GM19468 (cell line): Measurements from ENCODE around the gene TNK1.

Source experiments
- ATAC-seq: cut with Tn5 transposase; IDR thresholded peaks from one replicate; pipeline ENCODE4 v1.9.1; 2021; ENCODE audit warnings: mild to moderate bottlenecking, moderate library complexity, moderate number of reproducible peaks; ENCODE audit not compliant: unreplicated experiment; ENCODE audit errors: extremely low read depth

The TNK1 gene

DNA sequence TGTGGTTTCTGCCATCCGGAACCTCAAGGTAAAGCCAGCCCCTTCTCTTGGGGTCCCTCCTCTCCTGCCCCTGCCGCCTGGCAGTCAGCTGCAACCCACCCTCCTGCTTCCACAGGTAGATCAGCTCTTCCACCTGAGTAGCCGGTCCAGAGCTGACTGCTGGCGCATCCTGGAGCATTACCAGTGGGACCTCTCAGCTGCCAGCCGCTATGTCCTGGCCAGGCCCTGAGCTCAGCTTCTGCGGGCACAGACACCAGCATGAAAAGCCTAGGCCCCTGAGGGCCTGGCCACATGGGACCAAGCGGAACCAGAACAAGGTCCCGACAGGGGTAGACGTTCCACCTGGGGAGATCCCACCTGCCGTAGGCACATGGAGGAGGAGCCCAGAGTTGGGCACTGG, 8.0 kb downstream of the TNK1 start:
- ATAC-seq = no peak

DNA sequence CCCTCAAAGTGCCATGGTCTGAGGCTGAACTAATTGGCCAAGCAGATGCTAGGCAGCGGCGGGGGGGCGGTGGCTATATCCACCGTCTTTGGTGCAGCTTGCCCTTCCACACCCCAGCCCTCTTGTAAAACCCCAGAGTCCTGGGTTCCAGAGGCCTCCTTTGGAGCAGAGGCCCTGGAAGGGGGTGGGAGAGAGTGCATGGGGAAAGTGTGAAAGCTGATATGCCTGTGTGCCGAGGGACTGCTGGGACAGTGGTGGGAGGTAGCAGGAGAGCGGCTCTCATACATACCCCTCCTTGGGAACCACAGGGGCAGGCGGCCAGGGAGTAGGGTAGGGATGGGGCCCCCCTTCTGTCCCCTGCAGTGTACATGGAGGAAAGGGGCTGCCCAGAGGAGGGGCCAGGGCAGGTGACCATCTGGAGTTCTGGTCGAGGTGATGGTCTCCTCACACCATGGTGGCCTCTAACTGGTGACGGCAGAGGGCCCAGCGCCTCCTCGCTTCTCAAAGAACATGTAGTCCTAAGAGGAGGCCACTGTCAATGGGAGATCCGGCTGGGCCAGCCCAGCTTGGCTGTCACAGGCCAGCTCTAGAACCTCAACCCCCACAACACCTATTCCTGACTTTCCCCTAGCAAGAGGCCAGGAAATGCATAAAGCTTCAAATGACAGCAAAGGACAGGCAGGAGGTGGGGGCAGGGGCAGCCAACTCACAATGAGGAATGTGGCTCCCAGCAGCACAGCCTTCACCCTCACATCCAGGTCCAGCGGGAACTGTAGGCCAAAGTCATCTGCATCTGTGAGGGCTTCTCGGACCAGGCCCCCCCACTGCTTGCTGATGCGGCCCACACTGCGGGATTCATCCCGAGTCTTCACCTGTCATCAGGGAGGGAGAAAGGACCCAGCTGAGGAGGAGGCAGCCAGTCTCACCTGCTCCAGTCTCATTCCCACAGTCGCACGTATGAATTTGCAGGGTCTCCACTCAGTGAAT, 9.3 kb downstream of the TNK1 start:
- no peak for ATAC-seq

DNA sequence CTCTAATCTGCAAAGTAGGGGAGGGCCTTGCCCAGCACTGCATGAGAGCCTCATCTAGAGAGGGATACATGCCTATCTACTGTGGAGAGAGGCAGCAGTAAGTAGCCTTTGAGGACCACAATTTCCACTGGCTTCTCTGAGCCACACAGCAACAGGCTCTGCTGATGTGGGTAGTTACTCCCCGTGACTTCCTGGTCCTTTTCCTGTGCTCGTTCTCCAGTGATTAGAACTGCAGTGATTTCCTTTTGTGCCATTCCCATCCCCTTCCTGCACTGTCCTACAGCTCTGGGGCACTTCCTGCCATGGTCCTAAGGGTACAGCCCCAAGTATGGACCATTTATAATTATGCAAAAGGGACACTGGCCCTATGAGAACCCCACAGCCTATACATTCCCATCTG, 10.4 kb downstream of the TNK1 start:
- ATAC-seq = no peak

DNA sequence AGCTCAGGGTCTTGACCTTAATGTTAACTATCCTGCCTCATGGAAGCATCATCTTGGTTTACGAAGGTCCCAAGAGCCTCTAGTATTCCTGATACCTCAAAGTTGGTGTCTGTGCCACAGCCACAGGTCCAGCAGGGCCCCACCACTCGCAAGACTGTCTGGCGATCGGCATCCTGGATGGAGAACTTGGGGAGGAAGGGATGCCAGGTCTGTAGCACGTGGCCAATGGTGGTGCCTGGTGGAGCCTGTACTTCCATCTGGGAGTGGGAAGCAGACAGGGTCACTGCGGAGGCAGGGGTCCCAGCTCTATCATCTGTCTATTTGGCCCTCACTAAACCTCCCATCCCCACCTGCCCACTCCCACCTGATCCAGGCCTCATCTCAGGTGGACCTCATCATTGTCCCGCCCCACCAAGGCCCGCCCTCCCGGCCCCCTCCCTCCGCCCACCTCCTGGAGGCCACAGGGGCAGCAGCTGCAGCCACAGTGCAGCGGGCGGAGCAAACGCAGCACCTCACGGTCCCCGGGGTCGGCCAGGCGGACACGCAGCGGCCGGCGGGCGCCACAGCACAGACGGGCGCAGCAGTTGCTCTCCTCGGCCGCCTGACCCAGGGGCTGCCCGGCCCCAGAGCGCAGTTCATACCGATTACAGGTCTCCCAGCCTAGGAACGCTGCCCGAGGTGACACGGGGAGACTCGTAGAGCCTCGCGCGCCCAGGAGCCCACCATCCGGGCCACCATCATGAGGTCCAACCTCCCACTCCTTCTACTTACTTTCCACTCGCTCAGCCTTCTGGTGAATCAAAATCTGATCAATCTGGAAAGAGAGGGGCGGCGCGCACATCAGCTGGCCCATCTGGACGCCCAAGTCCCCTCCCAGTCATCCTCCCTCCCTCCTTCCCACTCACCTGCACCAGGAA, 12.1 kb downstream of the TNK1 start:
- no peak for ATAC-seq

DNA sequence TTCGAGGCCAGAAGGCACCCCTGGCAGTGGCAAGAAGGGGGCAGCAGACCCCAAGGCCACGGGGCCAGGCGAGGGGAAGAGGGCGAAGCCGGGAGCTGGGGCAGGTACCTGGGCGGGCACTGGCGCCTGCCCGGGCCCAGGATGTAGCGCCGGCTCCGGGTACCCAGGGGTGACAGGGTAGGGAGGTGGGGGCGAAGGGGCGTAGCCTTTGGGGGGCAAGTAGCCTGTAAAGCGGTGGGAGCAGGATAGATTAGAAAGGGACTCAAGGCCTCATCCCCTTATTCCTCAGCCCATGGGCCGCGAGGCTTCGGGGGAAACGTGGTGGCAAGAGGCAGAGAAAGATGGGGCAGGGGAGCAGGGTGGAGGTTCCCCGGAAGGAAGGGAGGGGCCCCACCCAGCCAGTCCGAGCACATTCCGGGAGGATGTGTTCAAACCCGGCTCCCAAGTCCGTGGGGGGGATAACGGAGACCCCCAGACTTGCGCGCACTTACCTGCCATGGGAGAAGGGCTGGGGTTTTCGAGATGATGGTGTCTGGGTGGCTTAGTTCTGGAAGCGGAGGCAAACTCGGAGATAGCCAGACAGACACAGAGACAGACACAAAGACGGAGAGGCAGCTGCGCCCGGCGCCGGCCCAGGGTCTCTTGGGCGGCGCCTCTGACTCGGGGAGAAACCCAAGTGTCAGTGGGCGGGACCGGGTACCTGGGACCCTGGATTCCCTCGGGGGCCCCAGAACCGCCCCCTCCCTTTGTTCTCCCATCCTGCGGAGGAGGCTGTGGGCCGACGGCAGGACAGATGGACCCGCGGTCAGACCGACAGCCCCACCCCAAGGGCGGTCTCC, 12.9 kb downstream of the TNK1 start:
- peak; percentile 15 for ATAC-seq

DNA sequence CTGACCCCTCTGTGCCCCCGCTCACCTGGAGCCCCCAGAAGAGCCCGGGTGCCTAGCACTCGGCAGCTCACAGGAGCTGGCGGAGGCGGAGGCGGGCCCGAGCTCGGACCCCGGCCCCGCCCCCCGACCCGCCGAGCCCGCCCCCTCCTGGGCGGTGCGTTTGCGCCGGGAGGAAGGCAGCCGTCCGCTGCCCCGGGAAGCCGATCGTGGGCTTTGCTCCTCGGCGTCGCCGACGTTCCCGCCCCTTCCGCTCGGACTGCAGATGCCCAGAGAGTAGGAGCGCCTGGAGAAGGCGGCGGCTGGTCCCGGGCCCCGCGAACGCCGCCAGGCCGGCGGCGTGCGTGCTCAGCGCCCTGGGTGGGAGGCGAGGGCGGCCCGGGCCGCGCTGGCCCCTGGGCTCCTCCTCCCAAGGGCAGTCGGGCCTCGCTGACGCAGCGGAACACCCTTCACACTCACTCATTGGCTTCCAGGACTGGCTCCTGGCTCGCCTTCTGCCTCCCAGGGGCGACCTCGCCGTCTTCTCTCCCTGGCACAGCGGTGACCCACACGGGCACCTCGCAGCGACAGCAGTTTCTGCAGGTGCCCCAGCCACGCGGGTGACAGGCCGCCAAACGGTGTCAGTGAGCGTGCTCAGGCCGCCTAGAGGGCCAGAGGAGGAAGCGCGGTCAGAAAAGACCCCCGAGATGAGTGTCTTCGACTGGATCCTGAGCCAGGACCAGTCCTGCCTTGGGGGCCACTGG, 13.7 kb downstream of the TNK1 start, which contains the start of gene PLSCR3:
TSS of gene PLSCR3 (minus strand) at position 74 of the 740 bp plus-strand sequence. CDS start 415 bp downstream, outside the sequence.
- ATAC-seq = peak; percentile 33

DNA sequence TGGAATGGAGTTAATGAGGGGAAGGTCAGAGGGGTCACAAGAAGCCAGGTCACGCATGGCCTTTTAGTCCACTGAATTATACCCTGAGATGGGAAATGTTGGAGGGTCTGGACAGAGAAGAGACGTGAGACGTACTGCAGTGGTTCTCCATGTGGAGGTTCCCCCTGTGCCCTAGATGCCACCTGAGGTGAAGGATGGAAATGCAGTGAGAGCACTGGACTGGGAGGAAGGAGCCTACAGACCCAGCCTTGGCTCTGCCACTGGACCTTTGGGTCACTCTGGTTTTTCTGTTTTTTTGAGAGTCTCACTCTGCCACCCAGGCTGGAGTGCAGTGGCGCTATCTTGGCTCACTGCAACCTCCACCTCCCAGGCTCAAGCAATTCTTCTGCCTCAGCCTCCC, 15.3 kb downstream of the TNK1 start:
- no peak for ATAC-seq

DNA sequence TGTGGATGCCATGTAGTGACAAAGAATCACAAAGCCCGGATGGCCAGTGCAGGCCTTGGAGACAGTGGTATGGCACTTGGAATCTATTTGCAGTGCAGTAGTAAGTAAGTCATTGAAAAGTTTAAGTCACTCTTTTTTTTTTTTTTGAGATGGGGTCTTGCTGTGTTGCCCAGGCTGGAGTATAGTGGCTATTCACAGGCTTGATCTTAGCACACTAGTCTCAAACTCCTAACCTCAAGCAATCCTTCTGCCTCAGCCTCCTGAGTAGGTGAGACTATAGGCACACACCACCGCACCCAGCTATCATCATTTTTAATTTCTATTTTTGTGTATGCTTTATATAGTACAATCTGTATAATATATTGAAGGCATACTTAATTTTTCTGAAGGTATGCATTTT, 17.7 kb downstream of the TNK1 start:
- no peak for ATAC-seq

DNA sequence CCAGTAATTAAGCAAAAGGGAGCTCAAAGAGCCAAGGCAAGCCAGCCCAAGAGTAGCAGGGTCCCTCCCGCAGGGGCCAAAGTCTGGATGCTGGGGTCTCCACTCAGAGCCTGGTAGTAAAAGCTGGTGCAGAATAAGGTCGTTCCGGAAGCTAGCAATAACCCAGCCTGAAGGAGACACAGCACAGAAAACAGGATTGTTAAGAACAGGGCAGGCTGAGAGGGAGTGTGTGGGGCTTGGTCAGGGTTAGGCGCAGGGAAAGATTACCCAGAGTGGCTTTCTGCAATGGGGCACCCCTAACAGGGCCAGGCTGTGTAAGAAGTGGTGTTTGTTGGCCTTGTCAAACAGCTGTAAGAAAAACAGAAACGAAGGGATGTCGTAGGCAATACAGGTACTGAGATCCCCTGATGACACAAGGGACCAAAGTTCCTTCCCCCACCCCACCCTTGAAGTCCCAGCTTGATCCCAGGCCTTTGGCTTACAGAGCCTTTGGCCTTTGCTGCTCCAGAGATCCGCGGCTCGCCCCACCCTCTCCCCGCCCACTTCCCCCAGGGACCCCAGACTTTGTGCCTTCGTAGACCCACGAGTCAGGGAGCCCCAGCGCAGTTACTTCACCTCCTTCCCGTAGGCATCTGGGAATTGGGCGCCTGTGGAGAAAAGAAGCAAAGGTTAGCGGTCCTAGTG, 22.3 kb downstream of the TNK1 start:
- no peak for ATAC-seq

DNA sequence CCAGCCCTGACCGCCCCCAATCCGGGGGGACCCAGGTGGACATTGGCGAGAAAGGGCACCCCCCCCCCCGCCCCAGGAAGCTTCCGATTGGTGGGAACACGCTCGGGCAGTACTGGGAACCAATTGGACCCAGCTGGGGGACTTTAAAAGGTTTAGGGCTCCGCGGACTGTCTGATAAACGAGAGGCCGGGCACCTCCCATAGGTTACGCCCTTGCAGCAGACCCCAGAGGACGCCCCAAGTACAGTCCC, 22.8 kb downstream of the TNK1 start:
- ATAC-seq = no peak

DNA sequence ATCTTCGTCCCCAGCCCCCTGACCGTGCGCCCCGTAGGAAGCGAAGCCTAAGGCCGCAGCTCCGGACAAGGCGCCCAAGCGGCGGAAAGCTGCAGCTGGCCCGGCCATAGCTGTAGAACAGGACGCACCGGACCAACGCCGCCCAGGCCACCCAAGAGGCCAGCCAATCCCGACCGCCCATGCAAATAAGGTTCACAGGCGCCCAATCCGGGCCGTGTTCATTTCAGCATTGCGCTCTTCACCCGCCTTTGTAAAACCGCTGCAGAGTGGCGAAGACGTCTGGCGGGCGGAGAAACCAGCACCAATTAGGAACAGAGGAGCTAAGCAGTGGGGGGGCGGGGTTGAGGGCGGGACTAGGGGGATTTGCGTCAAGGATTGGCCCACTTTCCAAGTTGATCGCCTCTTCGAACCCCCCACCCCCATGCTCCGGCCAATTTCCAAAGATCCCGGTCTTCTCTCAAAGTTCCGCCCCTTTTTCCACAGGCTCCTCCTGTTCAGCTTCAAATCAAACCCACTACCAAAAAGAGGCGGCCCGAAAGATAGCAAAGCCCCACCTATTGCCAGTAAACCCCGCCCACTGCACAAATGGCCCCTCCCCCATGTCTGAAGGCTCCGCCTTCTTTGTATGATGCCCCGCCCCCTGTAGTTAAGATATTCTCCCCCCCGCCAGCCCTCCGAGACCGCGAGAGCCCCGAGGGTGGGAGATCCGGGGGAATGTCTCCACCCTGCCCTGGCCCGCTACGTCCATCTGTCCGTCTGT, 23.3 kb downstream of the TNK1 start, which contains the start of gene TMEM256:
TSS of gene TMEM256 (minus strand) at position 121 of the 760 bp plus-strand sequence. CDS start at position 108, 13 bp downstream.
- ATAC-seq = peak; percentile 81

DNA sequence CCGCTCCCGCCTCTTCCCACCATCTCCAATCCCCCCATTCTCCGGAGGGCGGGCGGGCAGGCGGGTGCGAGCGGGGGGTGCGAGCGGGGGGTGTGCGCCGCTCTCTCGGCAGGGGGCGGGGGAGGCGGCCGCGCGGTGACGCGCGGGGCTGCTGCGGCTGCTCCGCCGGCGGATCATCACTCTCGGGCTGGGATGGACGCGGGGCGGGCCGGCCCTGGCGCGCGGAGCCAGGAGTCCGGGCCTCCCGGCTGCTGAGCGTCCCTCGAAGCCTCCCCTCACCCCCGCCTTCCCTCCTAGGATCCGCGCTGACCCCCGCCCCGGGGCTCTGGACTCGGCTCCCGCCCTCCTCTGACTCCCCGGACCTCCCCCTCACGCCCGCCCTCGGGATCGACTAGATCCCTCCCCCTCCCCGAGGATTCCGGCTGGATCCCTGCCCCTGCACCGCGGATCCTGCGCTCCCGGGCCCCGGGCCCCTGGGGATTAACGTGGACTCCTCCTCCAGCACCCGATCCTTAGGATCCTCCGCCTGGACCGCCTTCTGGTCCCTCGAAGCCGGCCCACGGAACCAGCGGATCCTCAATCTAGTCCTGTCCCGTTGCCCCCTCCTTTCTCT, 24.0 kb downstream of the TNK1 start:
- no peak for ATAC-seq

DNA sequence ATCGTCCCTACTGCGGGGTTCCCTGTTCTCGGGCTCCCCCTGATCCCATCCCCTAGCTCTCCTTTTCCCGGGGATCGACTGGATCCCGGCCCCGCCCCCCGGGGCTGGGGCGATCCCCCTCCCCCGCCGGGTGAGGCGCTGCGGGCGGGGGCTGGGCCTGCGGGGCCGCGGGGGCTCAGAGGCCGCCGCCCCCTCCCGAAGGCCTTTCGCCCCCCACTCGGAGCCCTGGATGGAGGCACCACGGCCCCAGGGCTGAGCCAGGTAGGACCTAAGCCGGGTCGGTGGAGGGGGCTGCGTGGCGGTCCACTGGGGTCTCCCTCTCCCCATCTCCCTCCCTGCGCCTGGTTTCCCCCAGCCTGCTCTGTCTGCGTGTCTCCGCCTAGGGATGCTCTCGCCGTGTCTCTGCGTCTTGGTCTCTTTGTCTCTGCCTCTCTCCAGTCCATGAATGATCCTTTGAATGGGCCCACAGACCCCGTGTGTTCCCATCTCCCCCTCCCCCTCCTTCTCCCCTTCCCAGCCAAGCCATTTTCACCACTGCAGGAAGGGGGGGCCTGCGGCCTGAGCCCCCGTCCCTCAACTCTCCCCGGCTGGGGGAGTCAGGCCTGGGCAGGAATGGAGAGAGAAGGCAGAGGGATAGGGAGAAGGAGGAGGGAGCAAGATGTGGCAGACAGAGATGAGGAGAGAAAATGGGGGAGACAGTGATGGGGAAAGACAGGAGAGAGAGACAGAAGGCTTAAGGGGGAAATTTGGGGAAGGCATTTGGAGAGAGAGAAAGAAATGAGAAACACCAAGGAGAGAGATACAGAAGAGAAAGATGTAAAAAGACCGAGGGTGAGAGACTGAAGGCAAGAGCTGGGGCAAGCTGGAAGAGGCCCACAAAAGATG, 24.7 kb downstream of the TNK1 start:
- no peak for ATAC-seq

DNA sequence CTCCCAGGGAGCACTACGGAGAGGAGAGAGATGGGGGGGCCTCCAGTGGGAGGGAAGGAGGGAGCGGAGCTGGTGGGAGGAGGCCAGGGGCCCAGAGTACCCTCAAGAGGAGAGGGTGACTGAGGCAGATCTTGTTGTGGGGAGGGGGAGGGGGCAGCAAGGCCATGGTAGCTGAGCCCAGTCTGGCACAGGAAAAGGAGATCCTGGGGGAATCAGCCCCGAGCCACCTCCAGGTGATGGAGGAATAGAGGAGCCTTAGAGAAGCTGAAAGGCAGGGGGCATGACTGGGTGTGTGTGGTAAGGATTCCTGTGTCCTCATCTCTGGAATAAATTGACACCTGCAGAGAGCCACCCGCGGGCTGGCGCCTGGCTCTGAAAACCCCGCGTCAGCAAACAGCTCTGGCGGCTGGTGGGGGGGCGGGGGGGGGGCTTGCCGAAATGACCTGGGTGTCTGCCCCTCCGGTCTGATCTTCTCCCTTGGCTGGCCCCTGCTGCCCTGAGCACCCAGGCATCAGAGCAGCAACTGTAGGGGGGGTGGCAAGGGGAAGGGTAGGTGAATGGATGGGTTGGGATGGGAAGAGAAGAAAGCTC, 25.4 kb downstream of the TNK1 start:
- ATAC-seq = no peak

DNA sequence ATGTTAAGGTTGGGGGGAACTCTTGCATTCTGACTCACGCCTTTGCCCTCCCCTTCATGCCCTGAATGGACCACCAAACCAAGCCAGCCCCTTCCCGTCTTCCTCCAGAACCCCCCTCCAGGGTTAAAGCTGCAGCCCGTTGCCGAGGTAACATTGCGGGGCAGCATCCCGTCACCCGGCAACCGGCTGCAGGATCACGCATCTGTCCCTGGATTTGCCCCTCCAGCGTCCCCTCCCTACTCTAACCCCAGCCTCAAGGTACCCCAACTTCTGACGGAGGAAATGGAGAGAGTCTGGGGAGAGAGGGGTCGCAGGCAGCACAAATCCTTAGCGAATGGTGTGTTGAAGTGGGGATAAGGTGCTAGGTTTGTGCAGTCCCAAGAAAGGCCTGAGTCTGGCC, 26.2 kb downstream of the TNK1 start:
- no peak for ATAC-seq

DNA sequence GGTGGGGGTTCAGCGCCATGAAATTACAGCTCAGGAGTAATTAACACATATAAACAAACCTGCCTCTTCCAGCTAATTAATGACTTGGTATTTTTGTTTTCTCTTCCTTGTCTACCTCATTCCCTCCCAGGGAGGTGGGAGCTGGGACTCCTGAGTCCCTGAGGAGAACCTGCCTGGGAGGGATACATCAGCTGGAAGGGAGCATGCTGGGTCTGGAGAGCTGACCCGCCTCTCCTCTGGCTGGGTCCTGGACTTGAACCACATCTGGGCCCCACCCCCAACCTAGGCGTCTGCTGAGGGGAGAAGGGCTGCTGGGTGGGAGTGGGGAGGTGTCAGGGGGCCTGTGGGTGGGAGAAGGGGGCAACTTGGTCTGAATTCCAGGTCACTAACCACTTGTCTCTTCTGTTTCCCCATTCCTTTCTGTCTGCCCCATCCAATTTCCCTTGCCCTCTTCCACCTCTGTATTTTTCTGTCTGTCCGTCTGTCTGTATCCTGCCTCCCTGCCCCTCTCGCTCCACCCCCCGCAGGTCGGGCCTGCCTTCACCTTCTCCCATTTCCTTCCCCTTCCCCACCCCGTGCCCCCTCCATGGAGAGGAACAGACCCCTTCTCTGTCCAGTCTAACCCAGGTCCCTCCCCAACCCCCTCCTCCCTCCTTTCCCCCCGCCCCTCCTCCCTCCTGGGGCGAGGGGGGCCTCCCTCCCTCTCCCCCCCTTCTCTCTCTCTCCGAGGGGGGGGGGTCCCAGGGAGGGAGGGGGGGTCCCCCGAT, 26.8 kb downstream of the TNK1 start, which contains the start of gene NLGN2:
TSS of gene NLGN2 (plus strand) at position 361 of the 767 bp plus-strand sequence. CDS start 411 bp downstream, outside the sequence.
- ATAC-seq = no peak
